Stimulated activated naive CD8-positive, alpha-beta T cell treated with anti-CD3 and anti-CD28 coated beads, Interleukin-15, amount 100 ng/mL, for 72 hours (primary cell): Measurements from ENCODE around the gene ZNF518B.

ENCODE experiments used
- ATAC-seq: fragments of 150-1000 bp; cut with Tn5 transposase; 2 replicates; pipeline ENCODE4 v1.10.0; 2021; ENCODE audit warnings: mild to moderate bottlenecking, moderate library complexity
- DNase-seq, 2 donors: peaks; one replicate each; pipeline ENCODE4 v3.0.0; 2021 to 2022
- H3K27ac Mint-ChIP-seq, 2 donors: one replicate each; pipeline ENCODE4 v1.8.0; 2022; ENCODE audit warnings: mild to moderate bottlenecking in 2 of 2, mixed read lengths in 2 of 2, moderate library complexity in 2 of 2
- H3K27me3 Mint-ChIP-seq: one replicate; pipeline ENCODE4 v1.8.0; 2022; ENCODE audit warnings: mixed read lengths
- H3K4me1 Mint-ChIP-seq: one replicate; pipeline ENCODE4 v1.8.0; 2022; ENCODE audit warnings: mild to moderate bottlenecking, mixed read lengths
- H3K4me3 Mint-ChIP-seq, 2 donors: one replicate each; pipeline ENCODE4 v1.8.0; 2022; ENCODE audit warnings: mild to moderate bottlenecking in 2 of 2, mixed read lengths in 2 of 2, moderate library complexity in 1 of 2
- H3K9me3 Mint-ChIP-seq, 2 donors: one replicate each; pipeline ENCODE4 v1.8.0; 2022; ENCODE audit warnings: mixed read lengths in 2 of 2

ZNF518B gene

GRCh38 chr4:10421344-10422055, 35.7 kb downstream of the ZNF518B start:
- no peaks in the 10 kb centered on the region for H3K27me3 Mint-ChIP-seq
- H3K27ac Mint-ChIP-seq = peak overlapping the region in 1 of 2 donors; percentile 67

GRCh38 chr4:10417740-10418139, 39.5 kb downstream of the ZNF518B start:
- H3K4me3 Mint-ChIP-seq = no peak overlapping the region
- no peak overlapping the region for H3K27ac Mint-ChIP-seq
- H3K27me3 Mint-ChIP-seq = no peaks in the 10 kb centered on the region
- ATAC-seq (no peak), DNase-seq (no peak)
- H3K4me1 Mint-ChIP-seq = peaks cover 40% of the 10 kb centered on the region
- H3K9me3 Mint-ChIP-seq = no peaks in the 10 kb centered on the region

More at GRCh38 chr4:10421344-10422055, 35.7 kb downstream of the ZNF518B start:
- Mint-ChIP-seq H3K9me3 (peaks cover 2% of the 10 kb centered on the region in 2 donors), H3K4me3 (peak overlapping the region in 1 of 2 donors; percentile 53), H3K4me1 (peaks cover 17% of the 10 kb centered on the region)
- ATAC-seq = peak; percentile 98
- no peak for DNase-seq

- H3K9me3 Mint-ChIP-seq = no peaks in the 10 kb centered on the region
- ATAC-seq = peak; percentile 97
Observed at GRCh38 chr4:10416441-10416840, 40.8 kb downstream of the ZNF518B start.

GRCh38 chr4:10413177-10413576, 44.0 kb downstream of the ZNF518B start:
- DNase-seq (no peak), ATAC-seq (no peak)
- no peaks in the 10 kb centered on the region for H3K27me3 Mint-ChIP-seq
- H3K9me3 Mint-ChIP-seq = no peaks in the 10 kb centered on the region
- peaks cover 32% of the 10 kb centered on the region for H3K4me1 Mint-ChIP-seq
- no peak overlapping the region for H3K27ac Mint-ChIP-seq
- H3K4me3 Mint-ChIP-seq = no peak overlapping the region

More at GRCh38 chr4:10416441-10416840, 40.8 kb downstream of the ZNF518B start:
- no peak overlapping the region for H3K27ac Mint-ChIP-seq
- H3K4me1 Mint-ChIP-seq = peaks cover 39% of the 10 kb centered on the region
- peak overlapping the region in 1 of 2 donors; percentile 14 for H3K4me3 Mint-ChIP-seq
- H3K27me3 Mint-ChIP-seq = no peaks in the 10 kb centered on the region
- peak; percentile 35 to 67 for DNase-seq

- DNase-seq (no peak), ATAC-seq (no peak)
- no peaks in the 10 kb centered on the region for H3K4me1 Mint-ChIP-seq
- no peaks in the 10 kb centered on the region for H3K27me3 Mint-ChIP-seq
- H3K4me3 Mint-ChIP-seq = no peak overlapping the region
- no peaks in the 10 kb centered on the region for H3K9me3 Mint-ChIP-seq
- no peak overlapping the region for H3K27ac Mint-ChIP-seq
Observed at GRCh38 chr4:10405672-10406071, 51.6 kb downstream of the ZNF518B start.

- no peak overlapping the region for H3K4me3 Mint-ChIP-seq
- no peak for DNase-seq
- peak overlapping the region in 1 of 2 donors; percentile 72 for H3K27ac Mint-ChIP-seq
- H3K4me1 Mint-ChIP-seq = no peaks in the 10 kb centered on the region
- H3K9me3 Mint-ChIP-seq = no peaks in the 10 kb centered on the region
- no peaks in the 10 kb centered on the region for H3K27me3 Mint-ChIP-seq
- ATAC-seq = peak; percentile 63
Observed at GRCh38 chr4:10403633-10404445, 53.4 kb downstream of the ZNF518B start.

GRCh38 chr4:10395971-10396580, 61.1 kb downstream of the ZNF518B start:
- Mint-ChIP-seq H3K4me3 (no peak overlapping the region), H3K4me1 (no peaks in the 10 kb centered on the region), H3K9me3 (no peaks in the 10 kb centered on the region), H3K27ac (no peak overlapping the region), H3K27me3 (no peaks in the 10 kb centered on the region)
- ATAC-seq (no peak), DNase-seq (no peak)
